GM19395 (cell line): Measurements from ENCODE around the gene ATP2B2.

ENCODE experiments used
- ATAC-seq: cut with Tn5 transposase; IDR thresholded peaks from one replicate; pipeline ENCODE4 v1.9.1; 2021; ENCODE audit warnings: mild to moderate bottlenecking, moderate library complexity; ENCODE audit not compliant: unreplicated experiment

ATP2B2 gene

GRCh38 chr3:10368512-10368911, 136.9 kb downstream of the ATP2B2 start:
- no peak for ATAC-seq

GRCh38 chr3:10367506-10367905, 137.9 kb downstream of the ATP2B2 start:
- no peak for ATAC-seq

GRCh38 chr3:10366651-10367101, 138.7 kb downstream of the ATP2B2 start:
- no peak for ATAC-seq

- no peak for ATAC-seq
These were observed 139.6 kb downstream of the ATP2B2 start for GRCh38 chr3:10365791-10366190.

- no peak for ATAC-seq
These were observed 140.1 kb downstream of the ATP2B2 start for GRCh38 chr3:10365316-10365715.

GRCh38 chr3:10364806-10365205, 140.6 kb downstream of the ATP2B2 start:
- no peak for ATAC-seq

- no peak for ATAC-seq
These were observed 141.5 kb downstream of the ATP2B2 start for GRCh38 chr3:10363935-10364334.

GRCh38 chr3:10361375-10361774, 144.0 kb downstream of the ATP2B2 start:
- ATAC-seq, result no peak

GRCh38 chr3:10360478-10360877, 144.9 kb downstream of the ATP2B2 start:
- ATAC-seq, result no peak

- no peak for ATAC-seq
These were observed 145.6 kb downstream of the ATP2B2 start for GRCh38 chr3:10359761-10360161.

- ATAC-seq, result no peak
These were observed 146.9 kb downstream of the ATP2B2 start for GRCh38 chr3:10358309-10358980.

- no peak for ATAC-seq
These were observed 147.6 kb downstream of the ATP2B2 start for GRCh38 chr3:10357592-10358308.

- no peak for ATAC-seq
These were observed 148.3 kb downstream of the ATP2B2 start for GRCh38 chr3:10357095-10357494.

GRCh38 chr3:10356461-10356981, 148.9 kb downstream of the ATP2B2 start:
- no peak for ATAC-seq

GRCh38 chr3:10354361-10355015, 150.9 kb downstream of the ATP2B2 start:
- no peak for ATAC-seq

- ATAC-seq, result no peak
These were observed 151.6 kb downstream of the ATP2B2 start for GRCh38 chr3:10353661-10354360.

GRCh38 chr3:10353160-10353559, 152.2 kb downstream of the ATP2B2 start:
- no peak for ATAC-seq

- ATAC-seq, result no peak
These were observed 153.1 kb downstream of the ATP2B2 start for GRCh38 chr3:10352146-10352911.

GRCh38 chr3:10351013-10351735, 154.2 kb downstream of the ATP2B2 start:
- ATAC-seq, result no peak
